ENCODE data around the gene NAA80.

Gene NAA80

DNA sequence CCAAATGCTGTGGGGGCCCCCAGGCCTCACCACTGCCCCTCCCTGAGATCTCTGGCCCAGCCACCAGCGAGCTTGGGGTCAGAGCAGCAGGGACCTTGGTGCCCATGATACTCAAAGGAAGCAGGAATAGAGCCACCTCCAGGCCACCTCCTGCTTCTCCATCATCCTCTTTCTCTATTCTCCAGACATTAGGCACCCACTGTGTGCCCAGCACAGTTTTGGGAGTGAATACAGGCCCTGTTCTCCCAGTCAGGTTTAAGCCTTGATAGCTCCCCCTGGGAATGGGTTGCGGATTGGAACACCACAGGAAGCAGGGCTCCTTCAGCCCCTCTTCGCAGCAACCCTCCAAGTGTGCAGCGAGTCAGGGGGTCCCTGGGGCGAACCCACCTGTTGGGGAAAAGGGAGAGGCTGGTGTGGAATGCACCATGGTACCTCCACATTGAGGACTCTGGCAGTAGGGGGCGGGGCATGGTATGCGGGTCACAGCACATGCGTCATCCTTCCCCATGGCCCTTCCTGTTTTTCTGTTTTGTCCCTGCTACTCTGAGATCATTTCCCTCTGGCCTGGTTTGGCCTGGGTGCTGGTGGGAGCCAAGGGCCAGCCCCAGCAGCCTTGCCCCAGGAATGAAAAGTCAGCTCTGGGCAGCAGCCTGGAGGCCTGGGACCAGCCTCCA is 44.5 kb downstream of the NAA80 start:
- DNase-seq = no peak

DNA sequence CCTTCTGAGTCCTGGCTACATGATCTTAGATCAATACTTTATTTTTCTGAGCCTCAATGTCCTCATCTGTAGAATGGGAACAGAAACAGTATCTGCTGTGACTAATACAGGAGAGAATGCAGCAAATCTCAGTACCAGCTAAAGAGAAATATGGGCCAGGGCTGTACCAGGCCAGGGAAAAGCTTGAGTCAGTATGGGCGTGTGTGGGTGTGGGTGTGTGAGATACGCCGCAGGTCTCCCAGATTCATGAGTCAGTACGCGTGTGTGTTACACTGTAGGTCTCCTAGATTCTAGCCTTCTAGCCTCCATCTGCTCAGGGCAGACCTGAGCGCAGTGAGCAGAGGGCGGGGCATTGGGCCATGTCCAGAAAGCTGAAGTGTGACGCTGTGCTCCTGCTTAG is 48.0 kb downstream of the NAA80 start:
- DNase-seq = peak in 1 of 5 experiments; percentile 52

DNA sequence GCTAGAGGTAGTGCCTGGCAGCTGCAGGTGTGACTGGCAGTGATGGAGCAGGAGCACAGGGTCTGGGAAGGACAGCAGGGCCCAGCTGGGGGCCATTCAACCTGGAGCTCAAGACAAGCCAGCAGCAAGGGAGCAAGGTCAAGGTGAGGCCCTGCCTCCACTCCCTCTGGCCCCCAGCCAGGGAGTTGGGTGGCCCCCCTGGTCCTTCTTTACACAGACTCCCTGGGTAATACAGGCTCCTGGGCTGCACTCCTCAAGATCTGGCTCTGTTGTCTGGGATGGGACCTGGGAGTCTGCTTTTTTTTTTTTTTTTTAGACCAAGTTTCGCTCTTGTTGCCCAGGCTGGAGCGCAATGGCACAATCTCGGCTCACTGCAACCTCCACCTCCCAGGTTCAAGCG is 48.7 kb downstream of the NAA80 start:
- DNase-seq = no peak

DNA sequence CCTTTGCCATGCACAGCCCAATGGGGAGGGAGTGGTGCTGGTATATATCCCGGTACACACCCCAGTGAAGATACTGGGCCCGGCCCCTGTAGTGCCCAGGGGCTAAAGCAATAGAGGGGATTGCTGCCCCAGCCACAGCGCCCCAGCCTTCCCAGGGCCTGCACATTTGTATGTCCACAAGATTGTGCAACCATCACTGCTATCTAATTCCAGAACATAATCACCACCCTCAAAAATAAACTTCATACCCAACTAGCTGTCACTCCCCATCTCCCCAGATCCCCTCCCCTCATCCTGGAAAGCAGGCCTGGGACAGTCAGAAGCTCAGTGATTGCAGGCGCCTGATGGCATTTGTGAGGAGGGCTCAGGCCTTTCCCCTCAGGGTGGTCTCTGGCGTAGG is 49.7 kb downstream of the NAA80 start:
- DNase-seq = no peak

DNA sequence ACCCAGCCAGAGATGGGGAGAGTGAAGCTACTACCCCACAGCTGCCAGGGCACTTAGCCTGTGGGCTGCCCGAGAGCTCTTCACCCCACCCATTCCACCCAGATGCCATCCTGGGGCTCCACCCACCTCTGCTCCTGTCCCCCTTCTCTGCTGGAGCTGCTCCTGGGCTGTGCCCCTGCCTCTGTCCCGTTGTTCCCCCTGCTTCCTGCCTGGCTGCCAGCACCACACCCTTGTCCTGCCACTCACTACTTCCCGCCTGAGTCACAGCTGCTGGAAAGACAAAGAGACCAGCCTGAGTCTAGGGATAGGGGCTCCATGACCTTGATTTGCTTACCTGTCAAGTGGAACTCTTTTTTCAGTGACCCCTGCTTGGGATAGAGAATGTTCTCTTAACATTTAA is 50.8 kb downstream of the NAA80 start:
- DNase-seq = no peak

DNA sequence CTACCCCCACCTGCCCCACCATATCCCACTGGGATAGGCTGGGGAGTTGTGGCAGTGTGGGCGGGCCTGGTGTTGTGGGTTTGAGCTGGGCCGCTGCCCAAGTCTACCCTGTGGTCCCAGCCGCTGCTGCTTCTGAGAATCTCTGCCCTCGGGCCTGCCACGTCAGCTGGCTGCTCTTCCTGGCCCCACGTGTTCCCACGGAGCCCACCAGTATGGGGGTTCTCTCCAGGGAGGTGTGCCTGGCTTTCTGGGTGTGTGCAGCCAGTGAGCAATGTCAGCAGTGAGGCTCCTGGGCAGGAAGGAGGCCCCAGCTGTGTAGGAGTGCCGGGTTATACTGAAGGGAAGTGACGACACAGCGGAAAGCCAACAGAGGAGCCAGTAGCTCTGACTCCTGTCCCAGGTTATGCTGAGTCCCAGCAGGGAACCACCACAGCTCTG is 52.7 kb downstream of the NAA80 start:
- DNase-seq = peak; percentile 32 to 91 (median 75)

Data from T-helper 2 cell (primary cell).